ENCODE data around the gene ZAP70.

Gene ZAP70

DNA sequence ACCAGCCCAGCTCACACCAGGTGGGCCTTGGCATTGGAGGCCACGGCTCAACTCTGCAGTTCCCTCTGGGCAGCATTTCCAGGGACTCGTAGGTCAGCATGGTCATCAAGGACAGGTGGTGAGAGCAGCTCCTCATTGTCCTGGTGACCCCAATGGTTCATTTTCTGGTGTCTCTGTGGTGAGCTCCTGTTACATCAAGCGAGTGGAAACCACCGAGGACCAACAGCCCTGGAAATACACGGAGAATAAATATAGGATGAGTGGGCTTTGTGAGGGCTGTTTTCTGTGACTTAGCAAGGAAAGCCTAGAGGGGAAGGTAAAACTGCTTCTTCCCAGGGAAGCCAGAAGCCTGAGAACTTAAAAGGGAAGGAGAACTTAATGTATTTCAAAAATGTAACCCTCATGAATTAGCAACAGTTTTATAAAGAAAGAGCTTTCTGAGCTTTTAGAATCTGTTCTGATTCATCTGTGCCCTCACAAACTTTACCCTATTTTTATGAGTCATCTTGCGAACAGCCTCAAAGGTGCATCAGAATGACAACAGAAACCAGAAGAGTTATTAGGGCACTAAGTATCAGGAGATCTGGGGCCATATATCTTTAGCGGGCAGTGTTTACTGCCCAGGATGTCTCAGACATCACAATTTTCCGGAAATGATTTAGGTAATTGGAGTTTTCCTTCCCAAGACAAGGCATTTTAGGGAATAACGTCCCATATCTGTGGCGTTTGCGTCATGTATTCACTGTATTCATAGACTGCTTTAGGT is 25.1 kb upstream of the ZAP70 start:
- TF ChIP-seq GATA1 (IDR thresholded peaks at IDR 0.05; ENCODE audit: low read depth, low read length) (no peak), POLR2A (IDR thresholded peaks at IDR 0.05; ENCODE audit: low read length) (no peak)
- DNase-seq: no peak

DNA sequence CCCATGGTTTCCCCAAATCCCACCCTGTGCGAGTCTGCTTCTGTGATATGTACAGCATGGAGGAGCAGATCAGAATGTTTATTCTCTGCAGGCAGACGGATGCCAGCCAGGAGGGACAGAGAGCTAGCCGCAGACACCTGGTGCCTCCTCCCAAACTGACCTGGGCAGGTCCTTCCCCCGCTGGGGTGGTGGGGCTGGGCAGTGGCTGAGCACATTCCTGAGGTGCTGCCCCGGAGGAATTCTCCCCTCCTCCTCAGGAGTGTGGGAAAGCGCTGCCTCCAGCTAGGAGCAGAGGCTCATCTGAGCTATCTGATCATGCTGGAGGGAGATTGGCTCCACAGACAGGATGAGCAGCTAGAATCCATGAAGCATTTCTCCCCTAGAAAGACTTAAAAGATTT is 22.2 kb upstream of the ZAP70 start:
- TF ChIP-seq POLR2A (IDR thresholded peaks at IDR 0.05; ENCODE audit: low read length) (no peak), GATA1 (IDR thresholded peaks at IDR 0.05; ENCODE audit: low read depth, low read length) (no peak)
- DNase-seq: no peak

DNA sequence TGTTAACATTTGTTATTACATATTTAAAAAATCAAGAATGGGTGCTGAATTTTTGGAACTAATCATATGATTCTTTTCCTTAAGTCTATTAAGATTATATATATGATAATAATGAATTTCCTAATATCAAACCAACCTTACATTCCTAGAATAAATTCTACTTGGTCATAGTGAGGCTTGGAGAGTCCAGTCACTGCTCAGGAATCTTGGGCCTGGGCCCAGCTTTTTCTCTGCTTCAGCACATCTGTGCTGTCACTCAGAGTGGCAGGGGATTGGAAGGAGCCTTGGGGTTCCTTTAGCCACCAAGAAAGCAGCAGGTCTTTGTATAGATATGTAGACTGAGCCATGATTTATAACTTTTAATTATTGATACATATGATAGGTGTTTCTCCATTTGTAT is 19.9 kb upstream of the ZAP70 start:
- no peak for TF ChIP-seq POLR2A (IDR thresholded peaks at IDR 0.05; ENCODE audit: low read length)
- TF ChIP-seq GATA1 (IDR thresholded peaks at IDR 0.05; ENCODE audit: low read depth, low read length): no peak
- DNase-seq: no peak

DNA sequence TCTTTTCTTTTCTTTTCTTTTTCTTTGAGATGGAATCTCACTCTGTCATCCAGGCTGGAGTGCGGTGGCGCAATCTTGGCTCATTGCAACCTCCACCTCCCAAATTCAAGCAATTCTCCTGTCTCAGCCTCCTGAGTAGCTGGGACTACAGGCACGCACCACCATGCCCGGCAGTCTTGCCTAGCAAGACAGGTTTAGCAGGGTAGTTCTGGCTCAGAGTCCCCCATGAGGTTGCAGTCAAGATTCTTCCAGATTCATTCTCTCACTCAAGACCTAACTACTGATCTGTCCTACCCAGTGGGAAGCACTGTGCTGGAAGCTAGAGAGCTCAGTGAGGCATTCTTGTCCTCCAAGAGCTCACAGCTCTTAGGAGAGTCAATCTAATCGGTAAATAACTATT is 17.6 kb upstream of the ZAP70 start:
- TF ChIP-seq GATA1 (IDR thresholded peaks at IDR 0.05; ENCODE audit: low read depth, low read length) (no peak), POLR2A (IDR thresholded peaks at IDR 0.05; ENCODE audit: low read length) (no peak)
- no peak for DNase-seq

DNA sequence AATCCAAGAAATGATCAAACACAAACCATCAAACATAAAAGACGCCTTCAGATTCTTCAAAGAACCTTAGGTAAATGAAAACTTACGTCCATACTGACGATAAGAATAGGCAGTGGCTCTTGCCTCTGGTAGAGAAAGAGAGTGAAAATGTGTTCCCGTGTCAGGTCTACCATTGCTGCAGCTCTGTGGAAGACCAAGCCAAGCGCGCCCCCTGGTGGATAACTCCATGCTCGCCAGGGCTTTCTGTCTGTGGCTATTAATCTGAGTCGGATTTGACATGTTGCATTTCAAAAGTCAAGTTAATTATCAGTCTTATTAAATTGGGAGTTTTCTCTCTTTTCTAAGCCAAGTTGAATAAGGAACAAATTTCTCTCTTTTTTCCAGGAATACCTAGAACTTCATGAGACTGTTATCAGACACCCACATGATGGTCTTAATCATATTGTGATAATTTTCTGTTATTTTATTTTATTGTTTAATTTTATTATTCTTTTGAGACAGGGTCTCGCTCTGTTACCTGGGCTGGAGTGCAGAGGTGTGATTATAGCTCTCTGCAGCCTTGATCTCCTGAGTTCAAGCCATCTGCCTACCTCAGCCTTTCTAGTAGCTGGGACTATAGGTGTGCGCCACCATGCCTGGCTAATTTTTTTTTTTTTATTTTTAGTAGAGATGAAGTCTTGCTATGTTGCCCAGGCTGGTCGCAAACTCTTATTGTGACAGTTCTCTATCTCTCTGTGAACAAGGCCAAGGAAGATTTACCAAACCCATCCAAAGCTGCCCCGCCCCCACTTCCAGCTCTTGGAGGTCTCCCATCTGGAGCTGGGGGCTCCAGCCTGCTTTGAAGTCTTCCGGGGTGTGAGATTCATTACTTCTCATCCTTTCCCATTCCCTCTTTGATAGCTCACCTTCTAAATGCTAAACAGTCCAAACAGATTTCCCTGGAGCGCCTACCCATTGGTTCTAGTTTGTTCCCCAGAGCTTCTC is 15.8 kb upstream of the ZAP70 start:
- peak; percentile 83 to 92 for DNase-seq
- no peak for TF ChIP-seq POLR2A (IDR thresholded peaks at IDR 0.05; ENCODE audit: low read length)
- TF ChIP-seq GATA1 (IDR thresholded peaks at IDR 0.05; ENCODE audit: low read depth, low read length): no peak

DNA sequence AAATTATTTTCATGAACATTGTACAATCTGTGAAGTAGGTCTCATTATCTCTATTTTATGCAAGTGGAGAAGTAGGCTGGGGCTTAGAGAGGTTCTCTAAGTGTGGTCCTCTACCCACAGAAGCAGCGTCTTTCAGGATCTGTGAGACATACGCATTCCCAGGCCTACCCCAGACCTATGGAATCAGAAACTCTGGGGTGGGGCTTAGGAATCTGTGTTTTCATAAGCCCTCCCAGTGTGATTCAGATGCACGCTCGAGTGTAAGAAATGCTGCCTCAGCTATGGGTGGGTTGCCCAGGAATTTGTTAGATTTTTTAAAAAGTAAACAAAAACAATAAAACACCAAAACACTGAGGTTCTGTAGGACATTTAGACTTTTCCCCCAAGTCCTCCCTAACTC is 14.8 kb upstream of the ZAP70 start:
- no peak for TF ChIP-seq GATA1 (IDR thresholded peaks at IDR 0.05; ENCODE audit: low read depth, low read length)
- TF ChIP-seq POLR2A (IDR thresholded peaks at IDR 0.05; ENCODE audit: low read length): no peak
- DNase-seq: no peak

DNA sequence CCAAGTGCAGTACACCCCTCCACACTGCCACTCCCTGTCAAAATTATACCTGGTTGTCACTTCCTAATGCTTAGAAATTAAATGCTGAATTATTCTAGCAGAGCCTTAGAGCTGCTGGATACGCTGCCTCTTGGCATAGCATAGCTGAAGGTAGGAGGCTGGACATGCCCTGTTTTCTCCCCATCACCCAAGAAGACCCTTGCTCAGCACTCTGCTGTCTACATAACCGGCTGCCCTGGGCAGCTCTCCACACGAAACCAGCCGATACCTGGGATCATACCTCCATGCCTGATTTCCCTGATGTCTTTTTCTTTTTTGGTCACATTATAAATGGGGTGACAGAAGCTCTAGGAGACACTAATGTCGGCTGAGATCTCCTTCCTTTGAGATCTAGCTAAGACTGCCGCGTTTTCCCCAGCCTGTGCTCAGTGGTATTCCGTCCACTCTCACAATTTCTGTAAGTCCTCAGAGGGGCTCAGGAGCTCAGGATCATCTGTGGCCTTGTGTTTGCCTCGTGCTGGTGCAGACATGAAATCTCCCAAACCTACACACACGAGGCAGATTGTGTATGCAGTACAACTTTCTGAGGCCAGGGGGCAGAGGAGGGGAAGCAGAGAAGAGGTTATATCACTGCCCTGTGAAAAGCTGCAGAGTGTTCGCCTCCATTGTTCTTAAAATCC is 13.5 kb upstream of the ZAP70 start:
- TF ChIP-seq GATA1 (IDR thresholded peaks at IDR 0.05; ENCODE audit: low read depth, low read length): no peak
- TF ChIP-seq POLR2A (IDR thresholded peaks at IDR 0.05; ENCODE audit: low read length): no peak
- DNase-seq: peak; percentile 39 to 51

DNA sequence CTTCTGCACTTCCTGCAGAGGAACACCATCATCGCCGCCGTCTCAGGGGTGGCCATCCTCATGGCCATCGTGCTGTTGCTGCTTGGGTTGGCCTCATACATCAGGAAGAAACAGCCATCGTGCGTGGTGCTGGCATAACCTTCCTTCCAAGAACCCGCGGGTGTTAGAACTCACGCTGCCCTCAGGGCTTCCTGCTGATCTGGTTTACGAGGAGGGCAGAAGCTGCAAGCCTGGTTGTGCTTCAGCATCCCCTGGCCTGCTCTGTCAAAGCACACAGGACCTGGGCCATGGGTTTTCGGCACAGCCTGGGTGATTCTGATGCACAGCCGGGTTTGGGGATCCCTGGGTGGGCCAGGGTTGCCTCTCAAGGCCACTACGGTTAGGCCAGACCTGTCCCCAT is 12.2 kb upstream of the ZAP70 start:
- DNase-seq: no peak
- no peak for TF ChIP-seq GATA1 (IDR thresholded peaks at IDR 0.05; ENCODE audit: low read depth, low read length)
- no peak for TF ChIP-seq POLR2A (IDR thresholded peaks at IDR 0.05; ENCODE audit: low read length)

DNA sequence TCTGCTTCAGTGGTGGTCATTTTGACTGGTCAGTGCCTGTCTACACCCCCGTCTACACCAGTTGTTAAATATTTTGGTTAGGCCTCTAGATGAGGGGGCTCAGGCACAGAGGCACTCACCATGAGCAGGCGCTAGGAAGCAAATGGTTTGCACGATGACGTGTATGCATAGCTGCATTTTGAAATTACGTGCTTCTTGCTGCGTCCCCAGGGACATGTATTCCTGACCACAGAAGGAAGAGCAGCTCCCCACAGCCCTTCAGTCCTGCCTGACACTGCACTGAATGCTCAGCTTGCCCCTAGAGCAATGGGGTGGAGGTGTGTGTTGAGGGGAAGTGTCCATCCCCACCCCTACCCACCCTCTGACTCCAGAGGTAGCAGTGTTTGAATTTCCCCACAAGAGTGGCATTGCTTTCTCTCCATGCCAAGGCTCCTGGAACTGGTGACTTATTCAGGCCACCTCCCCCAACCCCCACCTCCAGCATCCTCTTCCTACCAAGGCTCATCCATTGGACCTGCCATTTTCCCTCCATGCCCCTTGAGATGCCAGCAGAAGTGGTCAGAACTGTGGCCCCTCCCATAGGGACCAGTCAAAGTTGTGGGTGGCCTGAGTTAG is 11.4 kb upstream of the ZAP70 start:
- no peak for DNase-seq
- TF ChIP-seq GATA1 (IDR thresholded peaks at IDR 0.05; ENCODE audit: low read depth, low read length) (no peak), POLR2A (IDR thresholded peaks at IDR 0.05; ENCODE audit: low read length) (no peak)

DNA sequence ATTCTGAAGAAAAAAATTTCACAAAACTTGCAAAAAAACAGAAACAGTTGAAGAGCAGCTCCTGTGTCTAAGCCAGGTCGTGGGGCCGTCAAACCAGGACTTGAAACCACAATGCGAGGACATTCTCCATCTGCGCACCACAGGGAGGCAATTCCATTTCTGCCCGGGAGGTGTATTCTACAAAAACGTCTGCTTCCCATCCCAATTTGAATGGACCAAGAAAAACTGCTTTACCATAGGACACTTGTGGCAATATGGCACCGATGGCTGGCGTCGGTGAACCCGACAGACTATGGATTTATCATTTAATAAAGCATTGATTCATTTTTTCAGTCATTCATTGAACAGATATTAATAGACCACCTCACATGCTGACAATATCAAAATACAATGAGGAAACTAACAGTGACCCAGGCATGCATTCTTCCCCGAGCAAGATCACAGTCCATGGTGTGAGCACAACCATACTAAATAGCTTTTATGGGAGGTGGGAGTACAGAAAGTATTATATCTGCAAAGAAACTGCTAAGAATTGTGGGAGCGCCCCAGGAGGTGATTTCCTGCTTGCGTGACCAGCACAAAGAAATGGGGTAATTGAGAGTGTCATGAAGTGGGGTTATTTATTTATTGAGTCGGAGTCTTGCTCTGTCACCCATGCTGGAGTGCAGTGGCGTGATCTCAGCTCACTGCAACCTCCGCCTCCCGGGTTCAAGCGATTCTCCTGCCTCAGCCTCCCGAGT is 10.5 kb upstream of the ZAP70 start:
- no peak for DNase-seq
- TF ChIP-seq POLR2A (IDR thresholded peaks at IDR 0.05; ENCODE audit: low read length) (no peak), GATA1 (IDR thresholded peaks at IDR 0.05; ENCODE audit: low read depth, low read length) (no peak)

DNA sequence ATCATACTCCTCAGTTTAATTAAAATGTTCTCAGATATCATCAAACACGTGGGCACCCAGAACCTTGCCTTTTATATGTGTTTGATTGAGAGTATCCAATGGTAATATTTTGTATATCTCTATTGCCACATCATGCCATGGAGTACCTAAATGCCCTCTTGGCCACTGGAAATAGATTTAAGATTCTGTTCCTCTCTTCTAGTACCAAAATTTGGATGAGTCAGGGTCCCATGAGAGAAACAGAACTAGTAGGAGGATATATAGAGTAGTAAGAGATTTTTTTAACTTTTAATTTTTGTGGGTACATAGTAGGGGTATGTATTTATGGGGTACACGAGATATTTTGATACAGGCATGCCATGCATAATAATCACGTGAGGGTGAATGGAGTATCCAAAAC is 9.6 kb upstream of the ZAP70 start:
- DNase-seq: no peak
- TF ChIP-seq GATA1 (IDR thresholded peaks at IDR 0.05; ENCODE audit: low read depth, low read length) (no peak), POLR2A (IDR thresholded peaks at IDR 0.05; ENCODE audit: low read length) (no peak)

DNA sequence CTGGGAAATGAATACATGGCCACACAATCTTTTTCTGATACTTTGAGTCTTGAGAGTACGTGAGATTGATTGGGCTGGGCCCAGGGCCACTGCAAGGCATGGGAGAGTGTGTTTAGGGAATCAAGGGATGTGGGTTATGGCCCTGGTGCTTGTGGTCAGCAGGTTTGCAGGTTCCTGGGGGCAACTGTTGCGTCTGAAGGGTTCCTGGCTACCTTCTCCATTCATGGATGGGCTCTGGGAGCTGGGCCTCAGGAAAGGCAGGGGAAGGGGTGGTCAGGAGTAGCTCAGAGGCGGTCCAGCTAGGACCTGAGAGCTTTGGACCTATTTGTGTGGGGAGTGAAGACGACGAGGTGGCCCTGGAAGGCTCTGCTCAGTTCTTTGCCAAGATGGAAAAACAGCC is 8.4 kb upstream of the ZAP70 start:
- no peak for TF ChIP-seq GATA1 (IDR thresholded peaks at IDR 0.05; ENCODE audit: low read depth, low read length)
- no peak for TF ChIP-seq POLR2A (IDR thresholded peaks at IDR 0.05; ENCODE audit: low read length)
- DNase-seq: no peak

DNA sequence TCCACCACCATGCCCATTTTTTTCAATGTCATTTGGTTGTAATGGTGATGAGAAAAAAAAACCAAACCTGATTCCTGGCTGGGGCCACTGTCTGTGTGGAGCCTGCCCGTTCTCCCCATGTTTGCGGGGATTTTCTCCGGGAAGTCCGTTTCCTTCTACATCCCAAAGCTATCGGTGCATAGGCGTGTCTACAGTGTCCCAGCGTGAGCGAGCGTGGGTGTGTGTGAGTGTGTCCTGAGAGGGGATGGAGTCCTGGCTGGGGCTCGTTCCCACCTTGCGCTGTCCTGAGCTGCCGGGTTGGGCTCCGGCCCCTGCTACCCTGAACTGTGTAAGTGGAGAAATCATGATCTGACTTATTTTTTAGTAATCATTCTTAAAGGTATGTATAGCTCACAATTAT is 7.3 kb upstream of the ZAP70 start:
- TF ChIP-seq POLR2A (IDR thresholded peaks at IDR 0.05; ENCODE audit: low read length) (no peak), GATA1 (IDR thresholded peaks at IDR 0.05; ENCODE audit: low read depth, low read length) (no peak)
- DNase-seq: no peak
